GM19035 (cell line): Measurements from ENCODE around the gene RPS6KL1.

Experiments
- ATAC-seq: cut with Tn5 transposase; IDR thresholded peaks from one replicate; pipeline ENCODE4 v1.9.1; 2021; ENCODE audit not compliant: unreplicated experiment

RPS6KL1 gene

GRCh38 chr14:74922752-74923401, at the start of gene RPS6KL1:
Gene RPS6KL1, minus strand, starts transcription at chr14:74923260. Its CDS starts 1,719 bp downstream, at chr14:74921541.
- ATAC-seq, result peak; percentile 97

- no peak for ATAC-seq
These were observed 45.8 kb upstream of the RPS6KL1 start for GRCh38 chr14:74968811-74969210.

GRCh38 chr14:74965486-74966153, 42.6 kb upstream of the RPS6KL1 start:
- ATAC-seq, result no peak

- ATAC-seq, result no peak
These were observed 41.9 kb upstream of the RPS6KL1 start for GRCh38 chr14:74964787-74965485.

GRCh38 chr14:74963705-74964271, 40.7 kb upstream of the RPS6KL1 start:
- no peak for ATAC-seq

GRCh38 chr14:74963178-74963704, 40.2 kb upstream of the RPS6KL1 start:
- no peak for ATAC-seq

GRCh38 chr14:74962493-74962892, 39.4 kb upstream of the RPS6KL1 start:
- no peak for ATAC-seq

- ATAC-seq, result no peak
These were observed 39.0 kb upstream of the RPS6KL1 start for GRCh38 chr14:74962046-74962445.

- no peak for ATAC-seq
These were observed 38.3 kb upstream of the RPS6KL1 start for GRCh38 chr14:74961238-74961911.

GRCh38 chr14:74960736-74961135, 37.7 kb upstream of the RPS6KL1 start:
- no peak for ATAC-seq

- no peak for ATAC-seq
These were observed 36.6 kb upstream of the RPS6KL1 start for GRCh38 chr14:74959596-74960180.

GRCh38 chr14:74956280-74957072, 33.4 kb upstream of the RPS6KL1 start:
- ATAC-seq, result no peak

- no peak for ATAC-seq
These were observed 32.9 kb upstream of the RPS6KL1 start for GRCh38 chr14:74956027-74956279.

- peak; percentile 58 for ATAC-seq
These were observed 32.4 kb upstream of the RPS6KL1 start, which contains the start of gene PGF for GRCh38 chr14:74955229-74956026. Gene PGF, minus strand, starts transcription at chr14:74955597. Its CDS starts 355 bp downstream, at chr14:74955242.

- no peak for ATAC-seq
These were observed 31.8 kb upstream of the RPS6KL1 start for GRCh38 chr14:74954947-74955228.

GRCh38 chr14:74954232-74954946, 31.3 kb upstream of the RPS6KL1 start:
- ATAC-seq, result no peak

GRCh38 chr14:74953686-74954085, 30.6 kb upstream of the RPS6KL1 start:
- ATAC-seq, result no peak

GRCh38 chr14:74952697-74953484, 29.8 kb upstream of the RPS6KL1 start:
- no peak for ATAC-seq
